ENCODE data around the gene EIF5AL1.
"Not testable (repeated sequence)": the region's sequence is repeated elsewhere in the genome, so short reads cannot be mapped to it uniquely, and the experiment has no call there.

EIF5AL1 gene

DNA sequence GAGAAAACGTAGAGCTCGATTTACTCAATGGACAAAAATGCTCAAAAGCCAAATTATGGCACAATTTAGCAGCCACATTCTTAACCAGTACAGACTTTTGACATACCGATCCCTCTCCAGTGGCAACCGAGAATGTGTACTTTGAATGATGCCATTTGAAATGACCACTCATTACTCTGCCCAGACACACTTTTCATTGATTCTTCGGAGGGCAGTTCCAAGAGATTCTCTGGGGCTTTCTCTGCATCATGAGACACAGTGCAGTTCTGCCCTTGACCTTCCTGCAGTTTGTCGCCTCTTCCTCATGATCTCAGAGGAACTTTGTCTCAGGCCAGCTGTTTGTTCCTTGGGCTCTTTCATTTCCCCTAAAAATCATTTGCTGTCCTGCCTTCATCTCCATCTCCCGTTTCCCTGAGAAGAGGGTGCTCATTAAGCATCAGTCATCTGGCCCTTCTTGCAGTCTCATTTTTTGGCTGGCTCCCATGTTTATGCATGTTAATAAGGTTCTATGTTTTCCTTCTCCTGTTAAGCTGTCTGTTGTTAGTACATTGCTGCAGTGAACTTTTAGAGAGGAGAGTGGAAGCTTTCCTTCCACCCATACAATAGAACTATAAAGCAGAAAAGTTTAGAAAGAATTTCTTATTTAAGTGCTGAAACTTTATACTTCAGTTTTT, 4.3 kb downstream of the EIF5AL1 start:
- not testable (repeated sequence) for DNase-seq

DNA sequence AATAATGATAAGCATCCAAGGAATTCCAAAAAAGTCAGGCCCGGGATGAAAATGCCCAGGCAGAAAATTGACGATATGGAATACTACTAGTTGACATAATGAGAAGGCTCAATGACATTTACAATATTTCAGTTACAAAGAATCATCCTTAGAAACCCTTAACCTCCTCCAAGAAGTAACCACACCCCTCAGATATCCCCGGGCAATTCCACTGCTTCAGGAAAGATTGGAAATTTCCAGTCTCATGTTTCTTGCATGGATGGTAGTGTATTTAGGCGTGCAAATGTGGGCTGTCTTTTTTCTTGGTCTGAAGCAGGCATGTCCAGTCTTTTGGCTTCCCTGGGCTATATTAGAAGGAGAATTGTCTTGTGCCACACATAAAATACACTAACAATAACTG, 5.2 kb downstream of the EIF5AL1 start:
- DNase-seq: not testable (repeated sequence)

GRCh38 chr10:79521751-79522150, 9.4 kb downstream of the EIF5AL1 start:
- not testable (repeated sequence) for DNase-seq

DNA sequence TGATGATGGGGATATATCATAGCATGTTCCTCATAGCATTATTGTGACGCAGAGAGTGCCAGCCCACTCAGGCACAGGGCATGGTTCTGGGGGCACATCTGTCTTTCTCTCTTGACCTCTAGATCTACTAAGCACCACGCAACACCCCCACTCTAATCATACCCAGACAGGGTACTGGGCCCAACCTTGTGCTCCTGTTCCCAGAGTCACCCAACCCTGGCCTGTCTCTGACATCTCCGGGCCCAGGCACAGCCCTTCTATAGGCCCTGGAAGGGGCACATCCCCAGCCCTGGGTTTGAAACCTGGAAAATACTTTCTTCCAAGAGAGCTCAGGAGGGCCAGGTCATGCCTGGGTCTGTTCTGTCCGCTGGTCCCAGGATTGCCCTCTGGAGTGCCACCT, 10.1 kb downstream of the EIF5AL1 start:
- DNase-seq: not testable (repeated sequence)

DNA sequence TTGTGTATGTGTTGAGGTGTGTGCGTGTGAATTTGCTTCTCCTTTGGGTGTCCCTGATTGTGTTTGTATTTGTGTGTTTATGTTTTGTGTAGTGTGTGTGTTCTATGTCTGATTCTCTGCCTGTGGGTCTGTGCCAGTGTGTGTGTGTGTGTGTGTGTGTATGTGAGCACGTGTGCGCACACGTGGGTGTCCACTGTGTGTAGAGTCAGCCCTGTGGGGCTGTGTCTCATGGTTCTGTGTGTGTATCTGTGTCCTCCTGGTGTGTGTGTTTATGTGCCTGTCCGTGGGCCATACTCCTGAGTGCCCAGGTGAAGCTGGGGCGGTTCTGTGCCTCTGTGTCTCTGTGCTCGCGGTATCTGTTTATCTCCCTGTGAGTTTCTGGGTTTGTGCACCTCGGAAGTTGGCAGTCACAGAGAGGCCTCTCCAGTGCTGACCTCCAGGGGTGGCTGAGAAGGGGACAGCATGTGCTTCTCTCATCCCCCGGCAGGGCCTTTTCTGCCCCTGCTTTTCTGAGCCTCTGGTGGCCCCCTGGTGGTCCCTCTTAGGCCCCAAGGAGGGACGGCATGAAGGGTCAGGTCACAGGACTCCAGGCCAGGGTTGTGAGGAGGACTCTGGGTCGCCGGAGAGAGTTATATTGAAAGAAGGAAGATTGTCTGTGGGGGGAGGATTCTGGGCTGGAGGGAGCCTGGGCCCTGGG, 11.0 kb downstream of the EIF5AL1 start:
- not testable (repeated sequence) for DNase-seq

- DNase-seq: not testable (repeated sequence)
Observed at GRCh38 chr10:79525049-79525710, 12.8 kb downstream of the EIF5AL1 start.

GRCh38 chr10:79528261-79528660, 15.9 kb downstream of the EIF5AL1 start:
- DNase-seq: not testable (repeated sequence)

- not testable (repeated sequence) for DNase-seq
Observed at GRCh38 chr10:79533142-79533902, 21.0 kb downstream of the EIF5AL1 start.

DNA sequence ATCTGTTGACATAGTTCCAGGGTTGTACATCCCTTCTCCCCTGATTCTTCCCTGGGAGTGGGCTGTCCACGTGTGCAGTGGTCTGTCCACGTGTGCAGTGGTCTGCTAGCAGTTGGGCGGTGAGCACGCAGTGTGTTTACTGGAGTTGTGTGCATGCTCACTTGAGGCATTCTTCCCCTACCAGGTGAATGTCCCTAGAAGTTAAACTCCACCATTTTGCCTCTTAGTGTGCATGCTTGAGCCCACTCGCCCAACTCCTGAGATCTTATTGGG, 21.5 kb downstream of the EIF5AL1 start:
- not testable (repeated sequence) for DNase-seq

DNA sequence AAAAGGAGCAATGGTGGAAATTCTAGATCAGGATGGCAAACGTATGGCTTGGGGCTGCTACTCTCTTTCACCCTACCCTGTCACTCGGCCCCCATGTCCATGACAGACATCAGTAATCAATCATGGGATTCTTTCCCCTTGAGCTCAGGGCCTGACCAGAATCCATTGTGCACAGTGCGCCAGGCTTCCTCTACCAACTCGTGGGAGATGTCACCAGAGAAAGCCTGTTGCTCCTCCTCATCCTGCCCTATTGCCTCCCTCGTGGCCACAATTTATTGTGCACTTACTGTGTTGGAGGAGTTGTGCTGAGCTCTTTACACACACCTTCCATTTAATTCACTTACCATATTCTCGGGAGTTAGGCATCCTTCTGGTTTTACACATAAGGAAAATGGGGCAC, 26.0 kb downstream of the EIF5AL1 start:
- not testable (repeated sequence) for DNase-seq

- not testable (repeated sequence) for DNase-seq
Observed at GRCh38 chr10:79540930-79541329, 28.6 kb downstream of the EIF5AL1 start.

- no peak for DNase-seq
Observed at GRCh38 chr10:79542626-79543025, 30.3 kb downstream of the EIF5AL1 start.

DNA sequence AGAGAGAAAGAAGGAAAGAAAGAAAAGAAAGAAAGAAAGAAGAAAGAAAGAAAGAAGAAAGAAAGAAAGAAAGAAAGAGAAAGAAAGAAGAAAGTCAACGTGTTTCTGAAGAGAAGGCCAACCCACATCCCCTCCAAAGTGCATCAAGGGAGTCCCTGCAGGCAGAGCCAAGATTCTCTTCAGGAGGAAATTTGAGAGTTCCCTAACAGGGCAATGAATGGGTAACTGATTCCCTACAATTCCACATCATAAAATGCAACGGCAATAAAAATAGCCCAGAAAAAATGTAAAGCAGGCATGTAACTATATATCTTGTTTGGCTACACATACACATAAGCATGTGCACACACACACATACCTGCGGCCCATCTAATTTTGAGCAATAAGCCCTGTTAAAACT, 32.1 kb downstream of the EIF5AL1 start:
- DNase-seq: peak; percentile 58

DNA sequence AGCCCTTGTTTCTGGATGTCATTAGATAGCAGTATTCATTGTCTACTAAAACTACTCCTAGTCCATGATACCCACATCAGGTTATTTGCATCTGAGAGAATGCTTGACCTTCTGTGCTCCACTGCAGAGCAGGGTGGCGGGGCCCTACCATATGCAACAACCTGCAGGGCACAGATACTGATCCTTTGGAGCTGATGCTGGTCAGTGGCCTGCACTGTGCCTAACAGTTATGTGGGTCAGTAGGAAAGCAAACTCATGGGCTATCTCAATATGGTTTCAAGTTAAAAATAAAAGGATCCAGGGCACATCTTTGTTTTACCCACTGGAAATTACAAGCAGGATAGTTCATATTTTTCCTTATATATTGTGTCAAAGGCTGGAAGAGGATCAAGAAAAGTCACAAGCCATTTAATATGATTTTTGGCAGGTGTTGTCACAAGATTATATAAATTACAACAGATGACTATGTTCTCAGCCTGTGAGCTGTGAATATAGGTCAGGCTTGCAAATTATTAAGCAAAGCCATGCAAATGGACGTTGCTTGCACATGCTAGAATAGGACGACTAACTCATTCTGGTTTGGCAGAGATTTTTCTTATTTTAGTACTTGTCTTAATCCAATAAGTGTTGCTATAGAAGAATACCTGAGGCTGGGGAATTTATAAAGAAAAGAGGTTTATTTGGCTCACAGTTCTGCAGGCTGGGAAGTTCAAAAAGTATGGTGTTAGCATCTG, 32.8 kb downstream of the EIF5AL1 start:
- DNase-seq: peak; percentile 45

GRCh38 chr10:79547128-79547527, 34.8 kb downstream of the EIF5AL1 start:
- DNase-seq: not testable (repeated sequence)

GRCh38 chr10:79547973-79548372, 35.6 kb downstream of the EIF5AL1 start:
- DNase-seq: no peak

- no peak for DNase-seq
Observed at GRCh38 chr10:79552143-79552542, 39.8 kb downstream of the EIF5AL1 start.

GRCh38 chr10:79555354-79556309, 43.3 kb downstream of the EIF5AL1 start:
- no peak for DNase-seq

GRCh38 chr10:79556961-79557360, 44.6 kb downstream of the EIF5AL1 start:
- not testable (repeated sequence) for DNase-seq

GRCh38 chr10:79559726-79560125, 47.4 kb downstream of the EIF5AL1 start:
- DNase-seq: no peak

DNA sequence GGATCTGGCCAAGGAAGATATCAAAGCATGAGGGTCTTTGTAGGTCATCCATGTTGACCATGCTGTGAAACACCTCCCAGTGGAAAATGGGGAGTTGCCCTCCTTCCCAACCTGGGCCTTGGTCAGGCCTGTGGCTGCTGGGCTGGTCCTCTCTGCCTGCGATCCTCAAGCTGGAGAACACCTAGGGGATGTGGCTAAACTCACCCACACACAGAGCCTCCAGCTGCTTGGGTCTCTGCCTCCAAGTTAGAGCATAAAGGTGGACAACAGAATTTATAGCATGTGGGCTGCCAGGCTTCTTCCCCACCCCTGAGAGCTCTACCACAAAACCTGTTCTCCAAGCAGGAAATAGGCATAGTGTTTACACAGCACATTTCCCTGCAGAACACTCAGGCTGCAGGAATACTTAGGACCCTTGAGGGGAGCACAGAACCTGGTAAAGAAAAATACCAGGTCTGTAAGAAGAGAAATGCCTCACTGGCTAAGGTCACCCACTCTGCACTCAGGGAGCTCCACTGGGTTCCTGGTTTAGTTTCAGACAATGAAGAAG, 47.9 kb downstream of the EIF5AL1 start, which contains the start of gene SFTPA2:
Gene SFTPA2, minus strand, starts transcription at position 248 of the 550 bp plus-strand sequence. CDS start 924 bp downstream, outside the sequence.
- no peak for DNase-seq

All from NCI-H526 treated with DMSO at 0.1 percent for 48 hours (cell line).